ENCODE data around the gene LIPC.

LIPC gene

DNA sequence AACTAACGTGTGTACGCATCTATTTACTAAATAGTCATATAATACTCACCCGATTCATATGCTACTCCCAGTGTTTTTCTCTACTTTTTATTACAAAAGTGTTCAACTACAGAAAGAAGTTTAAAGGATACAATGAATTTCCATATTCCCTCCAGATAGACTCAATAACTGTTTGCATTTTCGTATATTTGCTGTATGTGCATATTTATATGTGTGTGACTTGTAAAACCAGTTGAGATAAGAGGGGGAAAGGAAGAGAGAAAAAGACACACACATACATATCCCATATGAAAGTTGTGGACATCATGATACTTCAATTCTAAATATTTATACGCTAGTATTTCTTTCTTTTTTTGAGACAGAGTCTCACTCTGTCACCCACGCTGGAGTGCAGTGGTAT lies 14.1 kb downstream of the LIPC start:
- in situ Hi-C loops (cut with HindIII; ENCODE audit: low sequenced_read_pairs) = no loop called here
- TF ChIP-seq, protein P1, sequence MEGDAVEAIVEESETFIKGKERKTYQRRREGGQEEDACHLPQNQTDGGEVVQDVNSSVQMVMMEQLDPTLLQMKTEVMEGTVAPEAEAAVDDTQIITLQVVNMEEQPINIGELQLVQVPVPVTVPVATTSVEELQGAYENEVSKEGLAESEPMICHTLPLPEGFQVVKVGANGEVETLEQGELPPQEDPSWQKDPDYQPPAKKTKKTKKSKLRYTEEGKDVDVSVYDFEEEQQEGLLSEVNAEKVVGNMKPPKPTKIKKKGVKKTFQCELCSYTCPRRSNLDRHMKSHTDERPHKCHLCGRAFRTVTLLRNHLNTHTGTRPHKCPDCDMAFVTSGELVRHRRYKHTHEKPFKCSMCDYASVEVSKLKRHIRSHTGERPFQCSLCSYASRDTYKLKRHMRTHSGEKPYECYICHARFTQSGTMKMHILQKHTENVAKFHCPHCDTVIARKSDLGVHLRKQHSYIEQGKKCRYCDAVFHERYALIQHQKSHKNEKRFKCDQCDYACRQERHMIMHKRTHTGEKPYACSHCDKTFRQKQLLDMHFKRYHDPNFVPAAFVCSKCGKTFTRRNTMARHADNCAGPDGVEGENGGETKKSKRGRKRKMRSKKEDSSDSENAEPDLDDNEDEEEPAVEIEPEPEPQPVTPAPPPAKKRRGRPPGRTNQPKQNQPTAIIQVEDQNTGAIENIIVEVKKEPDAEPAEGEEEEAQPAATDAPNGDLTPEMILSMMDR (IDR thresholded peaks at IDR 0.05; ENCODE audit: low read depth, low read length) = no peak

GRCh38 chr15:58446521-58446920 lies 14.7 kb downstream of the LIPC start:
- no peak for DNase-seq (ENCODE audit: low read depth, low spot score)
- in situ Hi-C loops (cut with HindIII; ENCODE audit: low sequenced_read_pairs) = no loop called here
- H3K4me3 ChIP-seq (ENCODE audit: low read depth, low read length) = no peak overlapping the region
- TF ChIP-seq, protein P1 (IDR thresholded peaks at IDR 0.05; ENCODE audit: low read depth, low read length) = no peak

More for the DNA sequence above, 14.1 kb downstream of the LIPC start:
- DNase-seq (ENCODE audit: low read depth, low spot score) = no peak
- no peak overlapping the region for H3K4me3 ChIP-seq (ENCODE audit: low read depth, low read length)

- TF ChIP-seq, protein P1 (IDR thresholded peaks at IDR 0.05; ENCODE audit: low read depth, low read length) = no peak
- no peak overlapping the region for H3K4me3 ChIP-seq (ENCODE audit: low read depth, low read length)
- in situ Hi-C loops (cut with HindIII; ENCODE audit: low sequenced_read_pairs) = no loop called here
- peak; percentile 95 for DNase-seq (ENCODE audit: low read depth, low spot score)
Observed at GRCh38 chr15:58447271-58448010, 15.7 kb downstream of the LIPC start.

DNA sequence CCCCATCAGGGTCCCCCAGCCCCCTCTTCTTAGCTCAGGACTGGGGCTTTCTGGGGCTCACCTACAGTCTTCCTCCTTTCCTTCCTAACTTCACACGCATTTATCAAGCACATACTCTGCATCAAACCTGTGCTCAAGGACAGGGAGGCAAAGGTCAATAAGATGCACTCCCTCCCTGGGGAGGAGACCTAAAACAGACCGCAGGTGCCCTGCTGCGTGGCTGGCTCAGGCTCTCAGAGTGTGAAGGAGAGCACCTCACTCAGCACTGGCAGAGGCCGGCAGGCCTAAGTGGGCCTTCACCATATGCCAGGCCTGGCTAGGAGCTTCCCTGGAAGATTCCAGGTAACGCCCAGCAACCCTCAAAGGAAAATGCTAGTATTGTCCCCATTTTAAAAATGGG lies 16.5 kb downstream of the LIPC start:
- TF ChIP-seq, protein P1 (IDR thresholded peaks at IDR 0.05; ENCODE audit: low read depth, low read length) = no peak
- in situ Hi-C loops (cut with HindIII; ENCODE audit: low sequenced_read_pairs) = no loop called here
- H3K4me3 ChIP-seq (ENCODE audit: low read depth, low read length) = no peak overlapping the region
- no peak for DNase-seq (ENCODE audit: low read depth, low spot score)

DNA sequence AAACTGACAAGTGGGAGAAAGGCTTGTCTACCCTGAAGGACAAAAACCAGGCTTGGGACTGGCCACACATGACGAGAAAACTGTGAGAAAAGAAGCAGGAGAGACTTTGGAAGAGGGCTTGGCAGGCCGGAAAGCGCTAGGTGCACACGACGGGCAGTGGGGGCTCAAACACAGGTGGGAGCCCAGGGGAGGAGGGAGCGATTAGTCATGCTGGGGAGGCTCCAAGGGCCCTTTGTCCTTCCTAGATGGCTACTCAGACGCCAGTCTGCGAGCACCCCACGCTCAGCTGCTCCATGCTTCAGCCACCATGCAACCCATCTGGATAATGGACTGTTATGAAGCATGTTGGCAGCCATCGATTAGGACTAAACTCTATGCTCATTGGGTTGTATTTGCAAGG lies 17.1 kb downstream of the LIPC start:
- in situ Hi-C loops (cut with HindIII; ENCODE audit: low sequenced_read_pairs) = no loop called here
- TF ChIP-seq, protein P1 (IDR thresholded peaks at IDR 0.05; ENCODE audit: low read depth, low read length) = no peak
- DNase-seq (ENCODE audit: low read depth, low spot score) = no peak
- H3K4me3 ChIP-seq (ENCODE audit: low read depth, low read length) = no peak overlapping the region

GRCh38 chr15:58451826-58452225 lies 20.0 kb downstream of the LIPC start:
- no peak for DNase-seq (ENCODE audit: low read depth, low spot score)
- TF ChIP-seq, protein P1 (IDR thresholded peaks at IDR 0.05; ENCODE audit: low read depth, low read length) = no peak
- in situ Hi-C loops (cut with HindIII; ENCODE audit: low sequenced_read_pairs) = no loop called here
- H3K4me3 ChIP-seq (ENCODE audit: low read depth, low read length) = no peak overlapping the region
